ENCODE measurements around the gene SPDYE4. TPM values are rescaled to one million over a fixed set of nuclear protein-coding genes. Genes with fewer than 3 reads are reported as not detected.
"Not testable (repeated sequence)": the region's sequence is repeated elsewhere in the genome, so short reads cannot be mapped to it uniquely, and the experiment has no call there.

The SPDYE4 gene
- total RNA-seq (2014; rRNA removed; shearing (Covaris generic)), result not detected in 2 replicates

DNA sequence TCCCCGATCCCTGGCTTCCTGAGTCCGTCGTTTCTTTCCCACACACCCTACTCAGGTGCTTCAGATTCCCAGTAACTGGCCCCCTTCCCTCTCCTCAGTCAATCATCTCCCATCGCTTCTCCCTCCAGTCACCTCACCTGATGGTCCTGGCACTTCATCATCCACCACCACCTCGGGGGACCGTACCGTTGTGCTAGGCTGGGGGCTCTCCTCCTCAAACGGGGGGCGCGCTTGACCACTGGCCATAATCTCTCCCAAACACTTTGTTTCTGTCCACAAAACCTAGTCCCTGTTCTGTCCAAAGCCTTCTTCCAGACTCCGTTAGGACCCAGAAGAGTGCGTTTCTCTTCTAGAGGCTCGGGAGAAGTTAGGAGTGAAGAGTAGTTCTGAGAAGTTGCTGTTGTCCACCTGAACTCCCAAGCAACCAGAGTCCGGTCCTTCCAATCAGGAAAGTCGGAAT is at the start of gene SPDYE4:
TSS of gene SPDYE4 (minus strand) at position 410 of the 460 bp plus-strand sequence. CDS start at position 246, 164 bp downstream.
- DNase-seq, result no peak
- H3K27me3 ChIP-seq (ENCODE audit: control insufficient read depth, insufficient read depth, low read length), result no peaks in the 10 kb centered on the region
- no peak within 1 kb of the TSS for H3K4me3 ChIP-seq (ENCODE audit: insufficient read depth, low read depth, low read length)
- H3K36me3 ChIP-seq (replicated peaks; ENCODE audit: control insufficient read depth, insufficient read depth, low read length), result no peaks in the 10 kb centered on the region

DNA sequence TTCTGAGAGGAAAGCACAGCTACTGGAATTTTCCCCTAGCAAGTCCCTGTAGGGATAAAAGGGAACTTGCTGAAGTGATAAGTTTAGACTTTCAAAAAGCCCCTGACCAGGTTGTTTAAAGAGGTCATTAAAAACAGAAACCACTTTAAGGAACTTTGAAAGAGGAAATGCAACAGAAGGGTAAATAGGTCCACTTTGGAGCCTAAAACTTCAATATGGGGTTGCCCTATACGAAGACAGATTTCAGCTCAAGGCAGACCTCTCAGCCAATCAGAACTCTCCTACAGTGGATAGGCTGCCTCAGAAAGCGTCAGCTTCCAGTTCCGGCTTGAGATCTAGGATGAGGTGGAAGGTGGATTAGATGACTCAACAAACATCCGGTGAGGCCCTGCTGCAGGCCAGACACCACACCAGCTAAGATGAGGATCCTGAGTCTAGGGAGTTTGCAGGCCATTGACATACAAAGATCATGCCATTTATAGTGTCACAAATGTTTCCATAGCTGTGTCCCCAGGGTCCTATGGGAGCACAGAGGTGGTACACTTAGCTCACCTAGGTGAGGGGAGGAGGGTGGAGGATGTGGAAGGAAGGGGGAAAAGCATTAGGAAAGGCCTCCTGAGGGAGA is 48.7 kb upstream of the SPDYE4 start:
- H3K27me3 ChIP-seq (ENCODE audit: control insufficient read depth, insufficient read depth, low read length), result no peaks in the 10 kb centered on the region
- no peaks in the 10 kb centered on the region for H3K36me3 ChIP-seq (replicated peaks; ENCODE audit: control insufficient read depth, insufficient read depth, low read length)
- no peak overlapping the region for H3K4me3 ChIP-seq (ENCODE audit: insufficient read depth, low read depth, low read length)
- DNase-seq, result no peak

GRCh38 chr17:8806253-8806925 is 48.0 kb upstream of the SPDYE4 start:
- H3K4me3 ChIP-seq (ENCODE audit: insufficient read depth, low read depth, low read length), result no peak overlapping the region
- no peak for DNase-seq
- no peaks in the 10 kb centered on the region for H3K27me3 ChIP-seq (ENCODE audit: control insufficient read depth, insufficient read depth, low read length)
- no peaks in the 10 kb centered on the region for H3K36me3 ChIP-seq (replicated peaks; ENCODE audit: control insufficient read depth, insufficient read depth, low read length)

- DNase-seq; H3K36me3 ChIP-seq (replicated peaks; ENCODE audit: control insufficient read depth, insufficient read depth, low read length); H3K27me3 ChIP-seq (ENCODE audit: control insufficient read depth, insufficient read depth, low read length); H3K4me3 ChIP-seq (ENCODE audit: insufficient read depth, low read depth, low read length): not testable (repeated sequence)
Observed at GRCh38 chr17:8805396-8805795, 47.0 kb upstream of the SPDYE4 start.

GRCh38 chr17:8803531-8804420 is 45.4 kb upstream of the SPDYE4 start:
- no peak overlapping the region for H3K4me3 ChIP-seq (ENCODE audit: insufficient read depth, low read depth, low read length)
- no peaks in the 10 kb centered on the region for H3K36me3 ChIP-seq (replicated peaks; ENCODE audit: control insufficient read depth, insufficient read depth, low read length)
- H3K27me3 ChIP-seq (ENCODE audit: control insufficient read depth, insufficient read depth, low read length), result no peaks in the 10 kb centered on the region
- DNase-seq, result peak; percentile 52

DNA sequence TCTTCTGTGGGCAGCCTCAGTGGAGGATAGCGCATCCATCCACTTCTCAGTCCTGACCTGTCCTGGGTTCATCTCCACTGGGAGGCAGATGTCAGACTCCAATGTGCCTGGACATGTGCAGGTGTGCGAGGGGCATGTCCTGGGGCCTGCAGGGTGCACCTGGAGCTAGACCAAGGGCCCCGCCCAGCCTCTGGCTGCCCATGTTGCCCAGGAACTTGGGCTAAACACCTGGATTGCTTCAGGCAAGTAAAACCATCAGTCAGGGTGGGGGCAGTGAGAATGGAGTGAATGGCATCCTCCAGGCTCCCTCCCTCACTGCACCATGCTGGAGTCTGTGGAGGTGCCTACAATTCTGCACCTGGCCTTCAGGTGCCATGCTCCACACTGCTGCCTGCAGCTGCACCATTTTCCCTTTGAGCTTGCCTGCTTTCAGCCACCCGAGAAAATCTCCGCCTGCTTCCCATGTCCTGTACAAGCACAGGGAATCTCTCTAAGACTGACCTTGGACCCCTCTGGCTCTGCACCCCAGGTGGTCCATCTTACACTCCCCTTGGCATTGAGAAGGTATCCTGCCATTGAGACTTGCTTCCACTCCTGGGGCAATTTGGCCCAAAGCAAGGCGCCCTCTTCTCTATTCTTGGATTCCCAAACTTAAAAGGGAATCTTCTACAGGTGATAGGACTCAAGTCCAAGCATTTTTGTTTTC is 42.9 kb upstream of the SPDYE4 start:
- DNase-seq, result no peak
- no peak overlapping the region for H3K4me3 ChIP-seq (ENCODE audit: insufficient read depth, low read depth, low read length)
- no peaks in the 10 kb centered on the region for H3K36me3 ChIP-seq (replicated peaks; ENCODE audit: control insufficient read depth, insufficient read depth, low read length)
- no peaks in the 10 kb centered on the region for H3K27me3 ChIP-seq (ENCODE audit: control insufficient read depth, insufficient read depth, low read length)

- Histone ChIP-seq H3K4me3 (ENCODE audit: insufficient read depth, low read depth, low read length) (no peak overlapping the region), H3K36me3 (replicated peaks; ENCODE audit: control insufficient read depth, insufficient read depth, low read length) (no peaks in the 10 kb centered on the region), H3K27me3 (ENCODE audit: control insufficient read depth, insufficient read depth, low read length) (no peaks in the 10 kb centered on the region)
- no peak for DNase-seq
Observed at GRCh38 chr17:8800656-8801055, 42.3 kb upstream of the SPDYE4 start.

- DNase-seq, result no peak
- H3K4me3 ChIP-seq (ENCODE audit: insufficient read depth, low read depth, low read length), result peak overlapping the region; percentile 47; the same call in 1 of the 2 replicates
- H3K36me3 ChIP-seq (replicated peaks; ENCODE audit: control insufficient read depth, insufficient read depth, low read length), result no peaks in the 10 kb centered on the region
Observed at GRCh38 chr17:8799570-8800212, 41.3 kb upstream of the SPDYE4 start.

DNA sequence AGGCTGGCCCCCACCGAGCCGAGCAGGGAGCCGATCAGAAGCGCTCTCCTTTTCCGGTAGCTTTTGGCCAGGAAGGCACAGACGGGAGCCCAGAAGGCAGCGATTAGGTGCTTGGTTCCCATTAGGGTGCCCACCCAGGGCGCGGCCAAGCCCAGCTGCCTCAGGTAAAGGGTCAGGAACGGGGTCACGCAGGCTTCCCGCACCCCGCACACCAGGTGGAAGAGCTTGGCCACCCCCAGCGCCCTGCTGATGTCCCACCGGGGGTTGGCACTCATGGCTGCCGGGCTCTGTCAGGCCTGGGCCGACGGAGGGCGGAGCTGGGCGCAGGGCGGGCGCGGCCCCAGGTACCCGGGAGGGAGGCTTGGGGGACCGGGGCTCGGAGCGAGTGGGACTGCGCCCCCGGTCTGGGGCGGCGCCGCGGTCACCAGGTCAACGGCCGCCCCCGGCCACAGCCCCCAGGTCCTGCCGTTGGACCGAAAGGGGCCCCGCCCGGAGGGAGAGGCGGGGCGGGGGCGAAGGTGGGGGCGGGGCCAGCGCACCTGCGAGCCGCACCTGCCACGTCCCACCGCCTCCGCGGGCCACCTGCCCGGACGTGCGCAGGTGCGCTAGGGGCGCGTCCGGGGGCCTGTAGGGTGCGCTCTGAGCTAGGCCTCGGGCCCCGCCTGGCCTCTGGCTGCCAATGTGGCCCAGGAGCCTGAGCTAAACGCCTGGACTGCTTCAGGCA is 40.7 kb upstream of the SPDYE4 start, which contains the start of gene MFSD6L:
TSS of gene MFSD6L (minus strand) at position 520 of the 724 bp plus-strand sequence. CDS start at position 275, 245 bp downstream.
- Histone ChIP-seq H3K4me3 (ENCODE audit: insufficient read depth, low read depth, low read length) (peak within 1 kb of the TSS; percentile 47; the same call in 1 of the 2 replicates), H3K27me3 (ENCODE audit: control insufficient read depth, insufficient read depth, low read length) (no peaks in the 10 kb centered on the region), H3K36me3 (replicated peaks; ENCODE audit: control insufficient read depth, insufficient read depth, low read length) (no peaks in the 10 kb centered on the region)
- peak; percentile 93 for DNase-seq

More at GRCh38 chr17:8799570-8800212, 41.3 kb upstream of the SPDYE4 start:
- H3K27me3 ChIP-seq (ENCODE audit: control insufficient read depth, insufficient read depth, low read length), result no peaks in the 10 kb centered on the region

DNA sequence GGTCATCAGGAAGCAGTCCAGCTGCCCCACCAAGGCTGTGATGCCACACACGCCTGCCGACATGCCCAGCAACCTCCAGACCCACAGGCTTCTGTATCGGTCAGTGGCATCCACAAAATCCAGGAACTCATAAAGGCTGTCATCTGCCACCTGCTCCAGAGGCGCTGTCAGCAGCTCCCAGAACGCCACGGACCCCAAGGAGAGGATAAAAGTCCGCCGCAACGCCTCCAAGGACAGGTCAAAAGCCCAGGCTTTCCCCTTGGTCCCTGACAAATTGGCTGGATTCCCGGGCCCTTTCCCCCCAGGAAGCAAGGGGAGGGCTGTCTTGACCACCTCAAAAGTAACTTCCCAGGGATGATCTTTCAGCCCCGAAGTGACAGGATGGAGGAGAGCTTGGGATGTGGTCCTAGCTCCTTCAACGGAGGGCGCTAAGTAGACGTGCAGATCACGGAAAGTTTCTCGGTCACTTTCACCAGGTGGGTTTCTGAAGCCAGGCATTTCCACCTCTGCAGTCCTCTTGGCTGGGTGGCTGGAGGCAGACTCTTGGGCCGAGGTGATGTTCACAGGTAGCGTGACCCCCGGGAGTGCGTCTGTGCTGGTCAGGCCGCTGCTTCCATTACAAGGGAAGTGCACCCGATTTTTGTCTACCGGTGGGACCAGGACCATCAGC is 40.0 kb upstream of the SPDYE4 start:
- Histone ChIP-seq H3K4me3 (ENCODE audit: insufficient read depth, low read depth, low read length) (peak overlapping the region; percentile 47; the same call in 1 of the 2 replicates), H3K36me3 (replicated peaks; ENCODE audit: control insufficient read depth, insufficient read depth, low read length) (no peaks in the 10 kb centered on the region), H3K27me3 (ENCODE audit: control insufficient read depth, insufficient read depth, low read length) (no peaks in the 10 kb centered on the region)
- peak; percentile 66 for DNase-seq

GRCh38 chr17:8797621-8798175 is 39.4 kb upstream of the SPDYE4 start:
- Histone ChIP-seq H3K4me3 (ENCODE audit: insufficient read depth, low read depth, low read length) (no peak overlapping the region), H3K36me3 (replicated peaks; ENCODE audit: control insufficient read depth, insufficient read depth, low read length) (no peaks in the 10 kb centered on the region)
- DNase-seq, result no peak

DNA sequence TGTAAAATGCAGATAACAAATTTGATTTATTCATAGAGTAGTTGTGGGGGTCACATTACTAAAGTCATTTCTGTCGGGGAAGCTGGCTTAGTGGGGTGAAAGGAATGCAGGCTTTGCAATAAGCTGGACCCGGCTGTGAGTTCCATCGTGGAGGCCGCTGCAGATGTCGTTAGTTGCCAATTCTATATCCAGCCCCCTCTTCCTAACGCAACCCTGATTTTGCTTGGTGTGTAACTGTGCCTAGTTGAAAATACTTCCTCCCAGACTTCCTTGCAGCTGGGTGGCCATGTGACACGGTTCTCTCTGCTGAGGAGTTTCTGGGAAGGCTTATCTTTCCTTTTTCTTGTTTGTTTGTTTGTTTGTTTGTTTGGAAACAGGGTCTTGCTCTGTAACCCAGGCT is 36.3 kb upstream of the SPDYE4 start:
- Histone ChIP-seq H3K4me3 (ENCODE audit: insufficient read depth, low read depth, low read length) (no peak overlapping the region), H3K36me3 (replicated peaks; ENCODE audit: control insufficient read depth, insufficient read depth, low read length) (no peaks in the 10 kb centered on the region), H3K27me3 (ENCODE audit: control insufficient read depth, insufficient read depth, low read length) (no peaks in the 10 kb centered on the region)
- no peak for DNase-seq

More at GRCh38 chr17:8797621-8798175, 39.4 kb upstream of the SPDYE4 start:
- no peaks in the 10 kb centered on the region for H3K27me3 ChIP-seq (ENCODE audit: control insufficient read depth, insufficient read depth, low read length)
